ENCODE results near the gene RNF223. TPM values are rescaled to one million over a fixed set of nuclear protein-coding genes. Genes with fewer than 3 reads are reported as not detected.

Gene RNF223
- total and polyA plus RNA-seq, 12 donors: not detected

DNA sequence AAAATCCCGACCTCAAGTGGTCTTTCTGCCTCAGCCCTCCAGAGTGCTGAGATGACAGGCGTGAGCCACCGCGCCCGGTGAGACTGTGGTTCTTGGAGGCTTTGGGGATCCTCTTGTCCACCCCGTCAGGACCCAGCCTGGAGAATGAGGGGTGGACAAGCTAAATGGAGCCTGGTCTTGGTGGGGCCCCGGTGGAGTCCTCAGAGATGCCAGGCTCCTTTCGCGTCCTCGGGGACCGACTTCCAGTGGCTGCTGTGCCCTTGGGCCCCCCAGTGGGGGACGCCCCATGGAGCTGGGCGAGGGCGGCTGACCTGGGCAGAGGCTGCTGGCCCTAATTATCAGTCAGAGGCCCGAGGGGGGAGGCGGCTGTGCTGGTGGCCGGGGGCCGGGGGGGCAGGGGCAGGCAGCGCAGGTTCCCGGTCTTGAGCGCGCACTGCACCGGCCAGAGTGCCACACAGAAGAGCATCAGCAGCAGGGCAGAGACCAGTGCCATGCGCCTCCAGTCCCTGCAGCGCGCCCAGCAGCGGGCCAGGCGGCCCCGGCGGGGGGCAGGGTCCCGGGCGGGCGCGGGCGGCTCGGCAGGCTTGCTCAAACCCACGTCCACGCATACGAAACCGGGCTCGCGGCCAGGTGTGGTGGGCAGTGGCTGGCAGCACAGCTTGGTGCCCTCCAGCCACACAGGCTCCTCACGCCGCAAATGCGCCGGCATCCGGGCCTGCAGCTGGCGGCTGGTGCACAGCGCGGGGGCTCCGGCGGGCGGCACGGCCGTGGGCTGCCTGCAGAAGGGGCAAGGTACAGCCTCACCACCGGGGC is 2.4 kb downstream of the RNF223 start:
- H3K27ac ChIP-seq: no peak overlapping the region
- H3K36me3 ChIP-seq: no peaks in the 10 kb centered on the region
- H3K4me3 ChIP-seq: no peak overlapping the region
- no peaks in the 10 kb centered on the region for H3K9me3 ChIP-seq
- TF ChIP-seq, protein P1, sequence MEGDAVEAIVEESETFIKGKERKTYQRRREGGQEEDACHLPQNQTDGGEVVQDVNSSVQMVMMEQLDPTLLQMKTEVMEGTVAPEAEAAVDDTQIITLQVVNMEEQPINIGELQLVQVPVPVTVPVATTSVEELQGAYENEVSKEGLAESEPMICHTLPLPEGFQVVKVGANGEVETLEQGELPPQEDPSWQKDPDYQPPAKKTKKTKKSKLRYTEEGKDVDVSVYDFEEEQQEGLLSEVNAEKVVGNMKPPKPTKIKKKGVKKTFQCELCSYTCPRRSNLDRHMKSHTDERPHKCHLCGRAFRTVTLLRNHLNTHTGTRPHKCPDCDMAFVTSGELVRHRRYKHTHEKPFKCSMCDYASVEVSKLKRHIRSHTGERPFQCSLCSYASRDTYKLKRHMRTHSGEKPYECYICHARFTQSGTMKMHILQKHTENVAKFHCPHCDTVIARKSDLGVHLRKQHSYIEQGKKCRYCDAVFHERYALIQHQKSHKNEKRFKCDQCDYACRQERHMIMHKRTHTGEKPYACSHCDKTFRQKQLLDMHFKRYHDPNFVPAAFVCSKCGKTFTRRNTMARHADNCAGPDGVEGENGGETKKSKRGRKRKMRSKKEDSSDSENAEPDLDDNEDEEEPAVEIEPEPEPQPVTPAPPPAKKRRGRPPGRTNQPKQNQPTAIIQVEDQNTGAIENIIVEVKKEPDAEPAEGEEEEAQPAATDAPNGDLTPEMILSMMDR (IDR thresholded peaks at IDR 0.05): no peak
- H3K4me1 ChIP-seq: peaks cover 4 to 19% (median 13%) of the 10 kb centered on the region in 9 donors
- 85 to 86% methylated on average over 56 of the region's 56 CpGs for WGBS, 2 donors
- DNase-seq: no peak
- ATAC-seq: no peak
- H3K27me3 ChIP-seq: peaks cover 25 to 79% (median 72%) of the 10 kb centered on the region in 7 donors
- intact Hi-C loops (cut with DNase I): no loop called here

DNA sequence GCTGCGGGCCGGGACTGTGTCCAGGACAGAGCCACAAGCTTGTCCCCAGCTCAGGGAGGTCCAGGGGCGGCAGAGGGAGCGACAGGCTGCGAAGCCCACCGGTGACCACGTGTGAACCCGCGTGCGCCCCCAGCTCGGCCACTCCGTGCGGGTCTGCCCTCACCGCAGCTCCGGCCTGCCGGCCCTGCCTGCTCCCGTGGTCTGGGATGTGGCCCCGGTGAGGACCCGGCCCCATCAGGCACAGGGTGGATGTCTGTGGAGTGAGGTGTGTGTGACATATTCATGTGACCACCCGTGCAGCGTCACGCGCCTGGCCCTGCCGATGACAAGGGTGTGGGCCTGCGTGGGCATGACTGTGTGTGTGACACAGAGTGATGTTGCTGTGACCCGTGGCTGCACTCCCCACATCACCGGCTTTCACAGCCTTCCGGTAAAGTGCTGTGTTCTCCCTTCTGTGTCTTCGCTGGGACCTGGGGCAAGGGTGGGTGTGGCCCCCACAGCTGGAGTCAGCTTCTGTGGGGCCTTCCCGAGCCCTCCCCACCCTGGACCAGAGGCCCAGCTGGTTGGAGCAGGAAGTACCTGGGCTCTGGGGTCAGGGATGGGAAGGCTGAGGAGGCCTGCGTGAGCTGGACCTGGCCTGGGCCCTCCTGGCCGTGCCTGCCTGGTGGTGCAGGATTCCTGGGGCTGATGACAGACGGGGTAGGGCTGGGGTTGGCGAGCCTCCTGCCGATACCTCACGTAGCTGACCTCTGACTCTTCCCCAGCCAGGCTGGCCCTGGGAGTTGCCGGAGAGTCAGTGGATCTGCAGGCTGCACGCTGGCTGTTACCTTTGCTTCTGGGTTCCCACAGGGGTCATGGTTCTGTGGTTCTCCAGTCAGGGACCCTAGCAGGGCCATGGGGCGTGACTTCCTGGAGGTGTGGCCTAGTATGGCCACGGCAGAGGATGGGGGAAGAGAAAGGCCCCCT is 4.1 kb downstream of the RNF223 start:
- H3K9me3 ChIP-seq: no peaks in the 10 kb centered on the region
- TF ChIP-seq, protein P1 (IDR thresholded peaks at IDR 0.05): no peak
- intact Hi-C loops (cut with DNase I): loop anchor here in 4 of 10 donors (5.0 to 10.0 kb wide), 4 partner anchors 38 to 193 kb away; partner anchors contain the start of genes ISG15 (in 1 of the 4) and PERM1 (in 1 of the 4)
- ATAC-seq (peak in 2 of 8 donors; percentile 5 to 10), DNase-seq (no peak)
- H3K27ac ChIP-seq: no peak overlapping the region
- 58 to 62% methylated on average over 38 to 40 of the region's 40 CpGs for WGBS, 2 donors
- no peaks in the 10 kb centered on the region for H3K36me3 ChIP-seq
- H3K27me3 ChIP-seq: peaks cover 22 to 78% (median 70%) of the 10 kb centered on the region in 7 donors
- peak overlapping the region in 9 of 10 donors; percentile 35 to 57 (median 47) for H3K4me3 ChIP-seq
- H3K4me1 ChIP-seq: peaks cover 4 to 19% (median 13%) of the 10 kb centered on the region in 9 donors

DNA sequence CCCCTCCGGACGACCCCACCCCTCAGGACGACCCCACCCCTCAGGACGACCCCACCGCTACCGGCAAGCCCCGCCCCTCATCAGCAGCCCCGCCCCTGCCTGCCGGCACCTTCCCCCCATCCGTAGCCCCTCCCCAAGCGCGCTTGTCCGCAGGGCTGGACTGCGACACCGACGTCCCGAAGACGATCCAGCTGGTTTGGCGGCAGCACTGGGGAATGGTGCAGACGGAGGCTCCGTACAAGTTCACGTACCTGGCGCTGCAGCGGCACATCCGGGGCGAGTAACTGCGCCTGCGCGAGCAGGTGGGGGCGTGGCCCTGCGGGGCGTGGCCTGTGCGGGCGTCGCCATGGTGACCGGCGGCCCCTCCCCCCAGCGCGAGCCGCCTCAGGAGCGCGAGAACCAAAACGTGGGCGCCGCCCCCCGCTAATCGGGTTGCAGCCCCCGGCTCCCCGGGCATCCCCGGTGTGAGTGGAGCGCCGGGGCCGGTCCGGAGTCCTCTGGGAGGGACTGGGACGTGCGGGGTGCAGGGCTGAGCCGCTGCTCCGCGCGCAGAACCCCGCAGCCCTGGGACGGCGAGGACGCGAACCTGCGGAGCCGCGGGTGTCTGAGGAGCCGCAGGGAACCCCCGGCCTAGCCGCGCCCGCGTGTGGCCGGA is 4.9 kb downstream of the RNF223 start:
- DNase-seq: peak; percentile 38 to 77
- intact Hi-C loops (cut with DNase I): loop anchor here in 4 of 10 donors (5.0 to 10.0 kb wide), 4 partner anchors 37 to 192 kb away; partner anchors contain the start of genes ISG15 (in 1 of the 4) and PERM1 (in 1 of the 4)
- TF ChIP-seq, protein P1 (IDR thresholded peaks at IDR 0.05): no peak
- peak; percentile 45 to 72 (median 58) for ATAC-seq
- H3K4me3 ChIP-seq: peak overlapping the region in 9 of 10 donors; percentile 35 to 57 (median 47)
- H3K27ac ChIP-seq: no peak overlapping the region
- peaks cover 26 to 76% (median 66%) of the 10 kb centered on the region in 7 donors for H3K27me3 ChIP-seq
- no peaks in the 10 kb centered on the region for H3K36me3 ChIP-seq
- no peaks in the 10 kb centered on the region for H3K9me3 ChIP-seq
- 1 to 3% methylated on average over 62 to 75 of the region's 75 CpGs for WGBS, 2 donors
- H3K4me1 ChIP-seq: peaks cover 4 to 23% (median 15%) of the 10 kb centered on the region in 9 donors

All from heart right ventricle (tissue), 16 donors.